Endodermal cell (in vitro differentiated cells): ENCODE measurements around the gene PCGF3. TPM values are rescaled to one million over a fixed set of nuclear protein-coding genes. Genes with fewer than 3 reads are reported as not detected.

ENCODE experiments used
- DNase-seq: peaks from one replicate; pipeline ENCODE4 v3.0.0-alpha.2; 2017
- H3K27ac ChIP-seq: 2 replicates; pipeline ENCODE4 v1.5.1; 2013; ENCODE audit warnings: mild to moderate bottlenecking, low read depth, low read length, moderate library complexity
- H3K27me3 ChIP-seq: 2 replicates; pipeline ENCODE4 v1.6.1; 2013; ENCODE audit warnings: mild to moderate bottlenecking, low read length, moderate library complexity; ENCODE audit not compliant: insufficient read depth, control insufficient read depth, poor library complexity, severe bottlenecking
- H3K36me3 ChIP-seq: 2 replicates; pipeline ENCODE4 v1.7.0; 2013; ENCODE audit warnings: mild to moderate bottlenecking, low read length, moderate library complexity; ENCODE audit not compliant: control insufficient read depth, insufficient read depth
- H3K4me1 ChIP-seq: one replicate; pipeline ENCODE4 v1.7.0; 2013; ENCODE audit warnings: low read length; ENCODE audit not compliant: control insufficient read depth, insufficient read depth
- H3K4me3 ChIP-seq: 2 replicates; pipeline ENCODE4 v1.5.1; 2013; ENCODE audit warnings: mild to moderate bottlenecking, low read length, moderate library complexity
- H3K9ac ChIP-seq: 2 replicates; pipeline ENCODE4 v1.6.1; 2013; ENCODE audit warnings: mild to moderate bottlenecking, low read length, moderate library complexity; ENCODE audit not compliant: poor library complexity, severe bottlenecking; ENCODE audit errors: extremely low read depth
- H3K9me3 ChIP-seq: 2 replicates; pipeline ENCODE4 v1.6.1; 2013; ENCODE audit warnings: mild to moderate bottlenecking, low read length, moderate library complexity; ENCODE audit not compliant: control insufficient read depth
- H3K27ac Mint-ChIP-seq: 2 replicates; pipeline ENCODE4 v1.8.0; 2020; ENCODE audit warnings: mixed read lengths
- H3K27me3 Mint-ChIP-seq: 2 replicates; pipeline ENCODE4 v1.8.0; 2021; ENCODE audit warnings: mild to moderate bottlenecking, mixed read lengths; ENCODE audit not compliant: insufficient read depth
- H3K36me3 Mint-ChIP-seq: 2 replicates; pipeline ENCODE4 v1.8.0; 2020; ENCODE audit warnings: low read depth, mixed read lengths
- H3K4me1 Mint-ChIP-seq: 2 replicates; pipeline ENCODE4 v1.8.0; 2020; ENCODE audit warnings: mixed read lengths
- H3K4me3 Mint-ChIP-seq: 2 replicates; pipeline ENCODE4 v1.8.0; 2020; ENCODE audit warnings: mild to moderate bottlenecking, moderate library complexity, mixed read lengths
- H3K9me3 Mint-ChIP-seq: 2 replicates; pipeline ENCODE4 v1.8.0; 2020; ENCODE audit warnings: mild to moderate bottlenecking, mixed read lengths
- WGBS, 2 experiments: methylation state at CpG; one replicate each; pipeline versions ENCODE4 v1.1.5 to v1.1.7; 2013; ENCODE audit warnings: missing lambda C conversion rate in 2 of 2, mixed read lengths in 1 of 2; ENCODE audit not compliant: insufficient coverage in 1 of 2, insufficient read length in 1 of 2; 5-methylcytosine and 5-hydroxymethylcytosine counted together
- long read RNA-seq, 4 experiments: library from polyadenylated mRNA in 2 of 4; library from RNA in 1 of 4; library from capped mRNA in 1 of 4; stranded (forward) in 3 of 4; unstranded in 1 of 4; transcript quantifications; one replicate each; pipeline ENCODE4 v2.0.0, GENCODE V29; 2020 to 2021; ENCODE audit warnings: inconsistent platforms in 1 of 4
- polyA plus RNA-seq, 2 experiments: library from polyadenylated mRNA; stranded (reverse); fragments of 50-300 nt; gene quantifications; one replicate each; pipeline ENCODE4 v1.2.3, GENCODE V29; 2013
- total RNA-seq, 2 donors: library from RNA; stranded (reverse); fragmentation: NEBNext Ultra II Directional in 1 of 2; extraction: Animal tissue kit (Norgen Biotek cat#: 25700) in 1 of 2; gene quantifications; 2 replicates in 1 of 2; 3 replicates in 1 of 2; pipeline ENCODE4 v1.2.1, GENCODE V29; 2021
- TF ChIP-seq, protein P1 (sequence below): fragments of 200-600 bp; sonication (generic); conservative IDR thresholded peaks from 2 replicates; pipeline ENCODE4 v1.5.0; 2021; ENCODE audit warnings: antibody characterized with exemption, mild to moderate bottlenecking

Gene PCGF3, protein sequence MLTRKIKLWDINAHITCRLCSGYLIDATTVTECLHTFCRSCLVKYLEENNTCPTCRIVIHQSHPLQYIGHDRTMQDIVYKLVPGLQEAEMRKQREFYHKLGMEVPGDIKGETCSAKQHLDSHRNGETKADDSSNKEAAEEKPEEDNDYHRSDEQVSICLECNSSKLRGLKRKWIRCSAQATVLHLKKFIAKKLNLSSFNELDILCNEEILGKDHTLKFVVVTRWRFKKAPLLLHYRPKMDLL
- total RNA-seq, result 10 to 100 TPM; 53.1 to 64.0 TPM
- polyA plus RNA-seq (2013, experiment 1 of 2), result 64.4 TPM
- polyA plus RNA-seq (2013, experiment 2 of 2), result 55.3 TPM
- long read RNA-seq, experiment 1, full-length matches to known transcripts, result 6 of 20 reads
- long read RNA-seq, experiment 1, partial matches to known transcripts, result 11 of 20 reads
- long read RNA-seq, experiment 1, other reads (novel, unspliced or antisense), result 3 of 20 reads
- long read RNA-seq, experiment 2, full-length matches to known transcripts, result 130 of 157 reads
- long read RNA-seq, experiment 2, partial matches to known transcripts, result 12 of 157 reads
- long read RNA-seq, experiment 2, other reads (novel, unspliced or antisense), result 15 of 157 reads
- long read RNA-seq, experiment 3, full-length matches to known transcripts, result 53 of 87 reads
- long read RNA-seq, experiment 3, partial matches to known transcripts, result 7 of 87 reads
- long read RNA-seq, experiment 3, other reads (novel, unspliced or antisense), result 27 of 87 reads
- long read RNA-seq, experiment 4, full-length matches to known transcripts, result 4 of 19 reads
- long read RNA-seq, experiment 4, partial matches to known transcripts, result 11 of 19 reads
- long read RNA-seq, experiment 4, other reads (novel, unspliced or antisense), result 4 of 19 reads

DNA sequence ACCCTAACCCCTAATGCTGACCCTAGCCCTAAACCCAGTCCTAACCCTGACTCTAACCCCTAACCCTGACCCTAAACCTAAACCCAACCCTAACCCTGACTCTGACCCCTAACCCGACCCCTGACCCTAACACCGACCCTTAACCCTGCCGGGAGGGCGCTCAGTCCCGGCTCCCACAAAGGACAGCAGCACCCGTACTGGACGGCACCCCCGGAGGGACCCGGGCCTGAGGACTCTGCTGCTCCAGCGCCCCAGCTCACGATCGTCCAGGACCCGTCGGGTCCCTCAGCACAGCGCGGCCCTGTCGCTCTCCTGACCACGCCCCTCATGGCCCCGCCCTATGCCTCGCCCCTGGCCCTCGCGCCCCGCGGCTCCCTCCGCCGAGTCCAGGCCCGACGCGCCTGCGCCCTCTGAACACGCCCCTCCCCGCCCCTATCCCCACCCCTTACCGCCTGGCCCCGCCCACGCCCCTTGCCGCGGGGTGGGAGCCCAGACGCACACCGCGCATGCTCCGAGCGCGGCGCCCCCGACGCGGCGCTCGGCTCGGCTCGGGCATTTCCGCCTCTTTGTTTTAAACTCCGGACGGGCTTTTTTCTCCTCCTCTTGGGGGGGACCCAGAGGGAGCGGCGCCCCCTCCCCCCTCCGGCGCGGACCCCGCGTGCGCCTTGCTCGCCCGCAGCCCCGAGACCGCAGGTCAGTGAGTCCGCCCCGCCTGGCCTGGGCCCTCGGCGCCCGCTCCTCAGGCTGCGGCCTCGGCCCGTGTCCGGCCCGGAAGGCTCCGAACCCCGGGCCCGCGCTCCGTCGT, at the start of gene PCGF3:
Gene PCGF3, plus strand, starts transcription at position 555 of the 805 bp plus-strand sequence. CDS start 27,849 bp downstream, outside the sequence.
- peak; percentile 99 for DNase-seq
- Mint-ChIP-seq H3K9me3 (peaks cover 10% of the 10 kb centered on the region), H3K36me3 (peaks cover 19% of the 10 kb centered on the region), H3K27ac (peak within 1 kb of the TSS; percentile 21), H3K4me3 (peak within 1 kb of the TSS; percentile 53), H3K27me3 (peaks cover 19% of the 10 kb centered on the region), H3K4me1 (no peaks in the 10 kb centered on the region)
- TF ChIP-seq, protein P1, sequence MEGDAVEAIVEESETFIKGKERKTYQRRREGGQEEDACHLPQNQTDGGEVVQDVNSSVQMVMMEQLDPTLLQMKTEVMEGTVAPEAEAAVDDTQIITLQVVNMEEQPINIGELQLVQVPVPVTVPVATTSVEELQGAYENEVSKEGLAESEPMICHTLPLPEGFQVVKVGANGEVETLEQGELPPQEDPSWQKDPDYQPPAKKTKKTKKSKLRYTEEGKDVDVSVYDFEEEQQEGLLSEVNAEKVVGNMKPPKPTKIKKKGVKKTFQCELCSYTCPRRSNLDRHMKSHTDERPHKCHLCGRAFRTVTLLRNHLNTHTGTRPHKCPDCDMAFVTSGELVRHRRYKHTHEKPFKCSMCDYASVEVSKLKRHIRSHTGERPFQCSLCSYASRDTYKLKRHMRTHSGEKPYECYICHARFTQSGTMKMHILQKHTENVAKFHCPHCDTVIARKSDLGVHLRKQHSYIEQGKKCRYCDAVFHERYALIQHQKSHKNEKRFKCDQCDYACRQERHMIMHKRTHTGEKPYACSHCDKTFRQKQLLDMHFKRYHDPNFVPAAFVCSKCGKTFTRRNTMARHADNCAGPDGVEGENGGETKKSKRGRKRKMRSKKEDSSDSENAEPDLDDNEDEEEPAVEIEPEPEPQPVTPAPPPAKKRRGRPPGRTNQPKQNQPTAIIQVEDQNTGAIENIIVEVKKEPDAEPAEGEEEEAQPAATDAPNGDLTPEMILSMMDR, result no peak
- no peaks in the 10 kb centered on the region for H3K4me1 ChIP-seq
- H3K27ac ChIP-seq, result peak within 1 kb of the TSS; percentile 97
- H3K9me3 ChIP-seq, result no peaks in the 10 kb centered on the region
- peak within 1 kb of the TSS; percentile 96 for H3K9ac ChIP-seq
- H3K4me3 ChIP-seq, result peak within 1 kb of the TSS; percentile 89
- WGBS, 2 experiments, result 0 to 3% methylated on average over 23 to 82 of the region's 82 CpGs
- peaks cover 25% of the 10 kb centered on the region for H3K36me3 ChIP-seq
- peaks cover 6% of the 10 kb centered on the region for H3K27me3 ChIP-seq

DNA sequence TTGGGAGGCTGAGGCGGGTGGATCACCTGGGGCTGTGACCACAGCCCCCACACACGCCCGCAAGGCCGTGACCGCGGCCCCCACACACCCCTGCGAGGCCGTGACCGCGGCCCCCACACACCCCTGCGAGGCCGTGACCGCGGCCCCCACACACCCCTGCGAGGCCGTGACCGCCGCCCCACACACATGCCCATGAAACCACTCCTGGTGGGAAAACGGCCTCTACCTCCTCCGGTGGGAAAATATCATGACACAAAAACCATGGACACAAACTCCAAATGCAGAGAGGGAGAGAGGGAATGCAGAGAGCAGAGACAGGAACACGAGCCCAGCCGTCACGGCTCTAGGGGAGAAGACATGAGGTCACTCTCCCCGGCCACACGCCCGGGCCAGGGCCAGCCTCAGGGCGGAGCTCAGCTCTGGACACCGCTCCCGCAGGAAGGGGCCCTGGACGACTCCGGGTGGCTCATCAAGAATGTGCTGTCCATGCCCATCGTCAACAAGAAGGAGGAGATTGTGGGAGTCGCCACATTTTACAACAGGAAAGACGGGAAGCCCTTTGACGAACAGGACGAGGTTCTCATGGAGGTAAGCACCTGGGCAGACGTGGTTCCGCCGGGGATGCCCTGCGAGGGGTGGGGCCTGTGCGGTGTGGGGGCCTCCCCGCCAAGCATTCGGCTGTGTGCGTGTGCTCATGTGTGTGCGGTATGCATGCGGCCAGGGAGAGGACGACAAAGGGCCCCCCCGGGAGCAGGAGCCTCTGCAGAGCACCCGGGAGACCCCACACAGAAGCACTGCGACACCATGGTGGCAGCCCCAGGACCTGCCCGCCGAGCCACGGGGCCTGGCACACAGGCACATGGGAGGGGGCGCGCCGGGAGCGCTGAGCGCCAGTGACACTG, 48.9 kb upstream of the PCGF3 start:
- Mint-ChIP-seq H3K4me3 (no peak overlapping the region), H3K27me3 (no peaks in the 10 kb centered on the region), H3K27ac (no peak overlapping the region), H3K4me1 (no peaks in the 10 kb centered on the region), H3K9me3 (no peaks in the 10 kb centered on the region), H3K36me3 (peaks cover 7% of the 10 kb centered on the region)
- H3K4me1 ChIP-seq, result no peaks in the 10 kb centered on the region
- H3K9ac ChIP-seq, result no peak overlapping the region
- peak; percentile 44 for DNase-seq
- no peak overlapping the region for H3K4me3 ChIP-seq
- H3K9me3 ChIP-seq, result no peaks in the 10 kb centered on the region
- H3K27ac ChIP-seq, result no peak overlapping the region
- TF ChIP-seq, protein P1, result no peak
- no peaks in the 10 kb centered on the region for H3K36me3 ChIP-seq
- no peaks in the 10 kb centered on the region for H3K27me3 ChIP-seq
- 93 to 94% methylated on average over 34 to 58 of the region's 58 CpGs for WGBS, 2 experiments
